K562 (cell line): ENCODE data around the gene POU4F3.

Source experiments
- ATF3 ChIP-seq, 2 experiments: fragments of 450-650 bp in 1 of 2; sonication (generic) in 1 of 2; formaldehyde crosslinking in 1 of 2; IDR thresholded peaks in 1 of 2; conservative IDR thresholded peaks in 1 of 2; 2 replicates each; pipeline versions ENCODE4 v1.6.1 to v1.8.1; 2016 to 2023; ENCODE audit warnings: mild to moderate bottlenecking in 2 of 2, moderate library complexity in 2 of 2, inconsistent platforms in 1 of 2, missing genetic modification reagents in 1 of 2
- CBFA2T3 ChIP-seq: fragments of 450-650 bp; IDR thresholded peaks from 2 replicates; pipeline ENCODE4 v1.6.1; 2017
- CEBPB ChIP-seq: fragments of 450-650 bp; IDR thresholded peaks from 2 replicates; pipeline ENCODE4 v1.6.1; 2016; ENCODE audit warnings: missing genetic modification characterization, missing compliant biosample characterization
- CHD2 ChIP-seq: IDR thresholded peaks from 2 replicates; pipeline ENCODE4 v1.6.1; 2011; ENCODE audit warnings: low read depth, low read length
- HSF4 ChIP-seq: fragments of 250-450 bp; sonication (Bioruptor Pico); IDR thresholded peaks from 2 replicates; pipeline ENCODE4 v2.1.2; 2022; ENCODE audit warnings: mild to moderate bottlenecking, moderate library complexity, borderline replicate concordance
- JUND ChIP-seq, 2 experiments: IDR thresholded peaks; 2 replicates in 1 of 2; 3 replicates in 1 of 2; pipeline ENCODE4 v1.6.1; 2011; ENCODE audit warnings: borderline replicate concordance in 2 of 2, low read depth in 2 of 2, low read length in 2 of 2, improper control_type of control experiment in 1 of 2, missing biosample characterization in 1 of 2, missing genetic modification characterization in 1 of 2, missing genetic modification reagents in 1 of 2
- SMARCA5 ChIP-seq: fragments of 450-650 bp; IDR thresholded peaks from 2 replicates; pipeline ENCODE4 v1.6.1; 2016
- TFAP4 ChIP-seq: sonication (generic); formaldehyde crosslinking; IDR thresholded peaks from 2 replicates; pipeline ENCODE4 v1.8.0; 2022; ENCODE audit warnings: missing genetic modification reagents, mild to moderate bottlenecking, moderate library complexity, borderline replicate concordance
- TF ChIP-seq, protein P1 (sequence below): fragments of 250-450 bp; sonication (Bioruptor Pico); IDR thresholded peaks from 2 replicates; pipeline ENCODE4 v1.9.0; 2021; ENCODE audit warnings: mild to moderate bottlenecking
- TF ChIP-seq, protein P2 (sequence below), 3 experiments: IDR thresholded peaks in 2 of 3; conservative IDR thresholded peaks in 1 of 3; 2 replicates each; pipeline ENCODE4 v1.5.1; 2011 to 2012; ENCODE audit warnings: low read length in 3 of 3, mild to moderate bottlenecking in 3 of 3, control low read depth in 2 of 3, improper control_type of control experiment in 1 of 3, inconsistent platforms in 1 of 3, low read depth in 1 of 3, mixed read lengths in 1 of 3, moderate library complexity in 1 of 3; ENCODE audit not compliant: insufficient read depth in 2 of 3

- TF ChIP-seq CHD2 (no peak), JUND (IDR thresholded peaks at IDR 0.05; ENCODE audit: borderline replicate concordance, low read depth, low read length) (no peak), JUND (tag; IDR thresholded peaks at IDR 0.05; ENCODE audit: borderline replicate concordance, low read depth, low read length) (no peak), CBFA2T3 (no peak), CEBPB (tag) (no peak), HSF4 (no peak), SMARCA5 (no peak), ATF3 (IDR thresholded peaks at IDR 0.05) (no peak), ATF3 (CRISPR knock-in tag; conservative IDR thresholded peaks at IDR 0.05) (no peak), TFAP4 (CRISPR knock-in tag) (no peak)
- TF ChIP-seq, protein P1, sequence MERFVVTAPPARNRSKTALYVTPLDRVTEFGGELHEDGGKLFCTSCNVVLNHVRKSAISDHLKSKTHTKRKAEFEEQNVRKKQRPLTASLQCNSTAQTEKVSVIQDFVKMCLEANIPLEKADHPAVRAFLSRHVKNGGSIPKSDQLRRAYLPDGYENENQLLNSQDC (CRISPR knock-in tag) = no peak
- TF ChIP-seq, protein P2, sequence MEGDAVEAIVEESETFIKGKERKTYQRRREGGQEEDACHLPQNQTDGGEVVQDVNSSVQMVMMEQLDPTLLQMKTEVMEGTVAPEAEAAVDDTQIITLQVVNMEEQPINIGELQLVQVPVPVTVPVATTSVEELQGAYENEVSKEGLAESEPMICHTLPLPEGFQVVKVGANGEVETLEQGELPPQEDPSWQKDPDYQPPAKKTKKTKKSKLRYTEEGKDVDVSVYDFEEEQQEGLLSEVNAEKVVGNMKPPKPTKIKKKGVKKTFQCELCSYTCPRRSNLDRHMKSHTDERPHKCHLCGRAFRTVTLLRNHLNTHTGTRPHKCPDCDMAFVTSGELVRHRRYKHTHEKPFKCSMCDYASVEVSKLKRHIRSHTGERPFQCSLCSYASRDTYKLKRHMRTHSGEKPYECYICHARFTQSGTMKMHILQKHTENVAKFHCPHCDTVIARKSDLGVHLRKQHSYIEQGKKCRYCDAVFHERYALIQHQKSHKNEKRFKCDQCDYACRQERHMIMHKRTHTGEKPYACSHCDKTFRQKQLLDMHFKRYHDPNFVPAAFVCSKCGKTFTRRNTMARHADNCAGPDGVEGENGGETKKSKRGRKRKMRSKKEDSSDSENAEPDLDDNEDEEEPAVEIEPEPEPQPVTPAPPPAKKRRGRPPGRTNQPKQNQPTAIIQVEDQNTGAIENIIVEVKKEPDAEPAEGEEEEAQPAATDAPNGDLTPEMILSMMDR (IDR thresholded peaks at IDR 0.05 in 2 of 3, conservative IDR thresholded peaks at IDR 0.05 in 1 of 3; ENCODE audit: insufficient read depth in 2 of 3, low read depth in 1 of 3, low read length in 3 of 3) = no peak
Measured at GRCh38 chr5:146310540-146310939, 28.1 kb upstream of the POU4F3 start.
